ENCODE results near the gene EBLN2. TPM values are rescaled to one million over a fixed set of nuclear protein-coding genes. Genes with fewer than 3 reads are reported as not detected.

Gene EBLN2
- total RNA-seq, 1 experiment from 2014 or later: 6.9 TPM

DNA sequence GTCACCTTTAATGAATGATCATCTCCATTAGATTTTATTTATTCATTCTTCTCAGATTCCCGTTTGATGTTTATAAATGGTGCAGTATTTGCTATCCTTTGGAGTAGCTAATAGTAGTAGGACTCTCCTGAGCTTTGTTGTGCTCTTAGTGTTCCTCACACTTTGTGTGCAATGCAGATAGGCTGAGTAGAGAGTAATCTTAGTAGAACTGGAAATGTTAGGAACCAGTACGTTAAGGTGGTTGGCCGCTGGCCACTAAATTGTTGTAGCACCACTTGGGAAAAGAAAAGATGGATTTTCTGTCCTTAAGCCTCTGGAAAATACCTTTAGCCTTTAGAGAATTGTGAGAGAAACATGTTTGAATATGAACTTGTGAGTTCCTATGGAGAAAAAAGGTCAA is 19.9 kb upstream of the EBLN2 start:
- peaks cover 15% of the 10 kb centered on the region for H3K4me1 Mint-ChIP-seq (ENCODE audit: low read depth, unreplicated experiment)
- Histone ChIP-seq H3K9me3 (no peaks in the 10 kb centered on the region), H3K36me3 (ENCODE audit: control insufficient read depth, insufficient read depth, low read length) (no peaks in the 10 kb centered on the region), H3K4me1 (peaks cover 21% of the 10 kb centered on the region; the same call in 1 of the 2 replicates), H3K27me3 (replicated peaks; ENCODE audit: control insufficient read depth, insufficient read depth, low read length) (no peaks in the 10 kb centered on the region), H3K4me3 (ENCODE audit: low read depth, low read length) (no peak overlapping the region)
- no TSS peak for BruUV-seq (replicated peaks)
- no peak overlapping the region for H3K27ac Mint-ChIP-seq (ENCODE audit: unreplicated experiment)
- H3K36me3 Mint-ChIP-seq (ENCODE audit: insufficient read depth, unreplicated experiment): peaks cover 5% of the 10 kb centered on the region
- no peak for DNase-seq
- no peak overlapping the region for H3K4me3 Mint-ChIP-seq (ENCODE audit: unreplicated experiment)
- intact Hi-C loops (cut with micrococcal nuclease; ENCODE audit: unreplicated experiment): no loop called here
- POLR2A ChIA-PET: no interaction called here
- TF ChIP-seq, protein P1, sequence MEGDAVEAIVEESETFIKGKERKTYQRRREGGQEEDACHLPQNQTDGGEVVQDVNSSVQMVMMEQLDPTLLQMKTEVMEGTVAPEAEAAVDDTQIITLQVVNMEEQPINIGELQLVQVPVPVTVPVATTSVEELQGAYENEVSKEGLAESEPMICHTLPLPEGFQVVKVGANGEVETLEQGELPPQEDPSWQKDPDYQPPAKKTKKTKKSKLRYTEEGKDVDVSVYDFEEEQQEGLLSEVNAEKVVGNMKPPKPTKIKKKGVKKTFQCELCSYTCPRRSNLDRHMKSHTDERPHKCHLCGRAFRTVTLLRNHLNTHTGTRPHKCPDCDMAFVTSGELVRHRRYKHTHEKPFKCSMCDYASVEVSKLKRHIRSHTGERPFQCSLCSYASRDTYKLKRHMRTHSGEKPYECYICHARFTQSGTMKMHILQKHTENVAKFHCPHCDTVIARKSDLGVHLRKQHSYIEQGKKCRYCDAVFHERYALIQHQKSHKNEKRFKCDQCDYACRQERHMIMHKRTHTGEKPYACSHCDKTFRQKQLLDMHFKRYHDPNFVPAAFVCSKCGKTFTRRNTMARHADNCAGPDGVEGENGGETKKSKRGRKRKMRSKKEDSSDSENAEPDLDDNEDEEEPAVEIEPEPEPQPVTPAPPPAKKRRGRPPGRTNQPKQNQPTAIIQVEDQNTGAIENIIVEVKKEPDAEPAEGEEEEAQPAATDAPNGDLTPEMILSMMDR (IDR thresholded peaks at IDR 0.05; ENCODE audit: insufficient read depth in 1 of 2, low read depth in 1 of 2, low read length in 1 of 2, severe bottlenecking in 1 of 2, unreplicated experiment in 1 of 2): no peak
- CTCF ChIA-PET: no interaction called here
- no peaks in the 10 kb centered on the region for H3K9me3 Mint-ChIP-seq (ENCODE audit: unreplicated experiment)
- H3K27me3 Mint-ChIP-seq (ENCODE audit: insufficient read depth, unreplicated experiment): no peaks in the 10 kb centered on the region

DNA sequence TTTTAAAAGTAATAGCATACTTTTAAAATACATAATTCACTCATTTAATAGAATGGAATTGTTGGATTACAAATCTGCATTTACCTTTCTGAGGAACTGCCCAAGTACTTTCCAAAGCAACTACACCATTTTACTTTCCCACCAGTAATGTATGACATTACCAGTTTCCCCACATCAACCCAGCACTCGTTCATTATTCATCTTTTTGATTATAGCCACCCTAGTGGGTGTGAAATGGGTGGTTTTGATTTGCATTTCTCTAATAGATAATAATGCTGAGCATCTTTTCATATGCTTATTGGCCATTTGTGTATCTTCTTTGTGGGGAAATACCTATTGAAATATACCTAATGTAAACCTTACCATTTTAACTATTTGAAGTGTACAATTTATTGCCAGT is 18.0 kb upstream of the EBLN2 start:
- H3K36me3 ChIP-seq (ENCODE audit: control insufficient read depth, insufficient read depth, low read length): no peaks in the 10 kb centered on the region
- no peaks in the 10 kb centered on the region for H3K9me3 Mint-ChIP-seq (ENCODE audit: unreplicated experiment)
- H3K27me3 ChIP-seq (replicated peaks; ENCODE audit: control insufficient read depth, insufficient read depth, low read length): no peaks in the 10 kb centered on the region
- no peak overlapping the region for H3K4me3 Mint-ChIP-seq (ENCODE audit: unreplicated experiment)
- peaks cover 23% of the 10 kb centered on the region; the same call in 1 of the 2 replicates for H3K4me1 ChIP-seq
- TF ChIP-seq, protein P1 (IDR thresholded peaks at IDR 0.05; ENCODE audit: insufficient read depth in 1 of 2, low read depth in 1 of 2, low read length in 1 of 2, severe bottlenecking in 1 of 2, unreplicated experiment in 1 of 2): no peak
- H3K4me3 ChIP-seq (ENCODE audit: low read depth, low read length): no peak overlapping the region
- DNase-seq: no peak
- ChIA-PET CTCF (no interaction called here), POLR2A (no interaction called here)
- peaks cover 12% of the 10 kb centered on the region for H3K4me1 Mint-ChIP-seq (ENCODE audit: low read depth, unreplicated experiment)
- peaks cover 15% of the 10 kb centered on the region for H3K36me3 Mint-ChIP-seq (ENCODE audit: insufficient read depth, unreplicated experiment)
- no TSS peak for BruUV-seq (replicated peaks)
- no peaks in the 10 kb centered on the region for H3K9me3 ChIP-seq
- H3K27ac Mint-ChIP-seq (ENCODE audit: unreplicated experiment): no peak overlapping the region
- H3K27me3 Mint-ChIP-seq (ENCODE audit: insufficient read depth, unreplicated experiment): no peaks in the 10 kb centered on the region
- intact Hi-C loops (cut with micrococcal nuclease; ENCODE audit: unreplicated experiment): no loop called here

- BruUV-seq (replicated peaks): no TSS peak
- ChIA-PET CTCF (no interaction called here), POLR2A (no interaction called here)
- H3K4me3 Mint-ChIP-seq (ENCODE audit: unreplicated experiment): no peak overlapping the region
- no peaks in the 10 kb centered on the region for H3K27me3 Mint-ChIP-seq (ENCODE audit: insufficient read depth, unreplicated experiment)
- H3K36me3 Mint-ChIP-seq (ENCODE audit: insufficient read depth, unreplicated experiment): peaks cover 26% of the 10 kb centered on the region
- Histone ChIP-seq H3K36me3 (ENCODE audit: control insufficient read depth, insufficient read depth, low read length) (no peaks in the 10 kb centered on the region), H3K9me3 (no peaks in the 10 kb centered on the region), H3K27me3 (replicated peaks; ENCODE audit: control insufficient read depth, insufficient read depth, low read length) (no peaks in the 10 kb centered on the region), H3K4me3 (ENCODE audit: low read depth, low read length) (no peak overlapping the region), H3K4me1 (peaks cover 23% of the 10 kb centered on the region; the same call in 1 of the 2 replicates)
- no peak for DNase-seq
- TF ChIP-seq, protein P1 (IDR thresholded peaks at IDR 0.05; ENCODE audit: insufficient read depth in 1 of 2, low read depth in 1 of 2, low read length in 1 of 2, severe bottlenecking in 1 of 2, unreplicated experiment in 1 of 2): no peak
- H3K4me1 Mint-ChIP-seq (ENCODE audit: low read depth, unreplicated experiment): peaks cover 12% of the 10 kb centered on the region
- H3K27ac Mint-ChIP-seq (ENCODE audit: unreplicated experiment): no peak overlapping the region
- H3K9me3 Mint-ChIP-seq (ENCODE audit: unreplicated experiment): no peaks in the 10 kb centered on the region
- intact Hi-C loops (cut with micrococcal nuclease; ENCODE audit: unreplicated experiment): no loop called here
Observed at GRCh38 chr3:73045391-73045790, 16.1 kb upstream of the EBLN2 start.

Measured in Caco-2 (cell line).